Gastrocnemius medialis (tissue), 4 donors: ENCODE results near the gene ZNRF1. TPM values are rescaled to one million over a fixed set of nuclear protein-coding genes. Genes with fewer than 3 reads are reported as not detected.
A peak's percentile ranks its signal among the peaks of the same experiment; 100 is the strongest.

Source experiments
- ATAC-seq, 2 donors: fragments of 150-250 bp; one replicate each; pipeline ENCODE4 v1.9.1; 2016
- DNase-seq, 2 donors: peaks; one replicate each; pipeline ENCODE4 v3.0.0-alpha.2; 2019
- H3K27ac ChIP-seq, 4 donors: fragments of 200-600 bp; sonication (generic); 1 replicate in 1 of 4; 2 replicates in 3 of 4; pipeline ENCODE4 v1.5.1; 2016 to 2018; ENCODE audit warnings: mild to moderate bottlenecking in 2 of 4, moderate library complexity in 1 of 4
- H3K27me3 ChIP-seq, 3 donors: fragments of 200-600 bp; sonication (generic) in 2 of 3; 1 replicate in 1 of 3; 2 replicates in 2 of 3; pipeline versions ENCODE4 v1.5.1 to v1.6.0; 2016 to 2019; ENCODE audit warnings: mild to moderate bottlenecking in 1 of 3, moderate library complexity in 1 of 3
- H3K36me3 ChIP-seq, 2 donors: fragments of 200-600 bp; sonication (generic) in 1 of 2; one replicate each; pipeline ENCODE4 v1.5.1; 2017 to 2018
- H3K4me1 ChIP-seq, 2 donors: fragments of 200-600 bp; sonication (generic) in 1 of 2; one replicate each; pipeline ENCODE4 v1.5.1; 2016 to 2017; ENCODE audit warnings: mild to moderate bottlenecking in 2 of 2
- H3K4me3 ChIP-seq, 4 donors: fragments of 200-600 bp; sonication (generic) in 3 of 4; 1 replicate in 1 of 4; 2 replicates in 3 of 4; pipeline ENCODE4 v1.5.1; 2016 to 2019; ENCODE audit warnings: mild to moderate bottlenecking in 2 of 4
- H3K9me3 ChIP-seq, 3 donors: fragments of 200-600 bp; sonication (generic) in 2 of 3; 1 replicate in 1 of 3; 2 replicates in 2 of 3; pipeline ENCODE4 v1.5.1; 2016 to 2019
- POLR2A ChIP-seq, 2 donors: fragments of 450-650 bp; IDR thresholded peaks; one replicate each; pipeline ENCODE4 v1.6.1; 2017; ENCODE audit warnings: antibody characterized with exemption in 2 of 2, mild to moderate bottlenecking in 2 of 2, moderate library complexity in 2 of 2
- in situ Hi-C, 4 donors: fragments of 200-750 bp; cut with MboI; loops; one replicate each; pipeline versions ENCODE4 v1.15.0 to v1.8.0; 2017; ENCODE audit warnings: low sequenced_read_pairs in 4 of 4
- intact Hi-C: fragments of 100-400 bp; cut with DNase I; formaldehyde crosslinking; loops from one replicate; pipeline ENCODE4 v1.15.1; 2023; ENCODE audit warnings: low total_unique reads
- total RNA-seq, 4 donors: library from RNA; depleted of rRNA; stranded (reverse); fragments of >200 nt; gene quantifications; one replicate each; pipeline versions ENCODE4 v1.1.0 to v1.2.3, GENCODE V29; 2016
- TF ChIP-seq, protein P1 (sequence below), 5 experiments: fragments of 450-650 bp in 3 of 5; fragments of 200-600 bp in 2 of 5; sonication (generic) in 2 of 5; IDR thresholded peaks in 4 of 5; conservative IDR thresholded peaks in 1 of 5; 1 replicate in 4 of 5; 2 replicates in 1 of 5; pipeline ENCODE4 v1.5.1; 2016 to 2019; ENCODE audit warnings: antibody characterized with exemption in 5 of 5, mild to moderate bottlenecking in 3 of 5, moderate library complexity in 3 of 5

Gene ZNRF1
- total RNA-seq, 4 donors from 2014 or later: 21.7 to 37.1 (median 30.2) TPM

DNA sequence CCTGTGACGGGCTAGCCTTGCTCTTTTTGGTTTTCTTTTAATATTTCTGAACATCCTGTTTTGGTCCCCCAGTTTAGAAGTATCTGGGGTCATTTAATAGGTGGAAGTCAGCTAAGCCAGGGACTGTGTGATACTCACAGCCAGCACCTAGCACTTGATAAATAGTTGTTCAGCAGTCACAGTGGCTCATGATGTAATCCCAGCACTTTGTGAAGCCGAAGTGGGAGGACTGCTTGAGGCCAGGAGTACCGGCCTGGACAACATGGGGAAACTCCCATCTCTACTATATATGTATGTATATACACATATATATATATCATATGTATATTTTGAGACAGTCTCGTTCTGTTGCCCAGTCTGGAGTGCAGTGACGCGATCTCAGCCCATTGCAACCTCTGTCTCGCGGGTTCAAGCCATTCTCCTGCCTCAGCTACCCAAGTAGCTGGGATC is 1.8 kb upstream of the ZNRF1 start:
- Histone ChIP-seq H3K4me1 (peaks cover 19 to 20% of the 10 kb centered on the region in 2 donors), H3K36me3 (no peaks in the 10 kb centered on the region), H3K27me3 (no peaks in the 10 kb centered on the region), H3K4me3 (no peak overlapping the region), H3K27ac (no peak overlapping the region), H3K9me3 (no peaks in the 10 kb centered on the region)
- no peak for TF ChIP-seq POLR2A (IDR thresholded peaks at IDR 0.05)
- TF ChIP-seq, protein P1, sequence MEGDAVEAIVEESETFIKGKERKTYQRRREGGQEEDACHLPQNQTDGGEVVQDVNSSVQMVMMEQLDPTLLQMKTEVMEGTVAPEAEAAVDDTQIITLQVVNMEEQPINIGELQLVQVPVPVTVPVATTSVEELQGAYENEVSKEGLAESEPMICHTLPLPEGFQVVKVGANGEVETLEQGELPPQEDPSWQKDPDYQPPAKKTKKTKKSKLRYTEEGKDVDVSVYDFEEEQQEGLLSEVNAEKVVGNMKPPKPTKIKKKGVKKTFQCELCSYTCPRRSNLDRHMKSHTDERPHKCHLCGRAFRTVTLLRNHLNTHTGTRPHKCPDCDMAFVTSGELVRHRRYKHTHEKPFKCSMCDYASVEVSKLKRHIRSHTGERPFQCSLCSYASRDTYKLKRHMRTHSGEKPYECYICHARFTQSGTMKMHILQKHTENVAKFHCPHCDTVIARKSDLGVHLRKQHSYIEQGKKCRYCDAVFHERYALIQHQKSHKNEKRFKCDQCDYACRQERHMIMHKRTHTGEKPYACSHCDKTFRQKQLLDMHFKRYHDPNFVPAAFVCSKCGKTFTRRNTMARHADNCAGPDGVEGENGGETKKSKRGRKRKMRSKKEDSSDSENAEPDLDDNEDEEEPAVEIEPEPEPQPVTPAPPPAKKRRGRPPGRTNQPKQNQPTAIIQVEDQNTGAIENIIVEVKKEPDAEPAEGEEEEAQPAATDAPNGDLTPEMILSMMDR (IDR thresholded peaks at IDR 0.05 in 4 of 5, conservative IDR thresholded peaks at IDR 0.05 in 1 of 5): no peak
- ATAC-seq (no peak), DNase-seq (no peak)
- in situ Hi-C loops (loop anchor here in 3 of 4 donors (5.0 to 25.0 kb wide), 4 partner anchors 110 to 640 kb away; partner anchors contain the start of genes KARS1 (in 1 of the 3) and TERF2IP (in 1 of the 3)), intact Hi-C loops (loop anchor here (5.0 kb wide), 1 partner anchor 700 kb away; the partner anchor contains the start of gene PSMD7)

DNA sequence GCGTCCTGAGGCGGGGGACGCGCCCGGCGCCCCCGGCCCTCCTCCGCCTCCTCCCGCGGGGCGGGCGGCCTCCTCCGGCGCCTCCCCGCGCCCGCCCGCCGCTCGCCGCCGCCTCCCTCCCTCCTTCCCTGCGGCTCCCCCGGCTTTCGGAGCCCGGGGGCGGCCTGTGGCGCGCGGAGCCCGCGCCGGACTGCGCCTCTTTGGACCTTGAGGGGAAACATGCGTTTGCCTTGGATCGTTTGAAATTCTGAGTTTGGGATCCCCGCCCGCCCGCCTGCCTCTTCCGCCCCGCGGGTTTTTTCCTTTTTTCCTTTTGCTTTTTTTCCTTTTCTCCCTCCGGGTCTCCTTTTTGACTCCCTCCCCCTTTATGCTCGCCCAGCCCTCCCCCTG is 390 bp downstream of the ZNRF1 start:
- Histone ChIP-seq H3K9me3 (no peaks in the 10 kb centered on the region), H3K27me3 (no peaks in the 10 kb centered on the region), H3K27ac (peak overlapping the region; percentile 82 to 94 (median 88)), H3K4me3 (peak overlapping the region; percentile 86 to 100 (median 94)), H3K36me3 (no peaks in the 10 kb centered on the region), H3K4me1 (peaks cover 20 to 24% of the 10 kb centered on the region in 2 donors)
- TF ChIP-seq POLR2A (IDR thresholded peaks at IDR 0.05): no peak
- TF ChIP-seq, protein P1 (IDR thresholded peaks at IDR 0.05 in 4 of 5, conservative IDR thresholded peaks at IDR 0.05 in 1 of 5): no peak
- ATAC-seq (peak; percentile 34 to 38), DNase-seq (no peak)
- intact Hi-C loops: loop anchor here (5.0 kb wide), 1 partner anchor 702 kb away; the partner anchor contains the start of gene PSMD7
- in situ Hi-C loops: loop anchor here in 3 of 4 donors (5.0 to 25.0 kb wide), 4 partner anchors 108 to 638 kb away; partner anchors contain the start of genes KARS1 (in 1 of the 3) and TERF2IP (in 1 of the 3)

DNA sequence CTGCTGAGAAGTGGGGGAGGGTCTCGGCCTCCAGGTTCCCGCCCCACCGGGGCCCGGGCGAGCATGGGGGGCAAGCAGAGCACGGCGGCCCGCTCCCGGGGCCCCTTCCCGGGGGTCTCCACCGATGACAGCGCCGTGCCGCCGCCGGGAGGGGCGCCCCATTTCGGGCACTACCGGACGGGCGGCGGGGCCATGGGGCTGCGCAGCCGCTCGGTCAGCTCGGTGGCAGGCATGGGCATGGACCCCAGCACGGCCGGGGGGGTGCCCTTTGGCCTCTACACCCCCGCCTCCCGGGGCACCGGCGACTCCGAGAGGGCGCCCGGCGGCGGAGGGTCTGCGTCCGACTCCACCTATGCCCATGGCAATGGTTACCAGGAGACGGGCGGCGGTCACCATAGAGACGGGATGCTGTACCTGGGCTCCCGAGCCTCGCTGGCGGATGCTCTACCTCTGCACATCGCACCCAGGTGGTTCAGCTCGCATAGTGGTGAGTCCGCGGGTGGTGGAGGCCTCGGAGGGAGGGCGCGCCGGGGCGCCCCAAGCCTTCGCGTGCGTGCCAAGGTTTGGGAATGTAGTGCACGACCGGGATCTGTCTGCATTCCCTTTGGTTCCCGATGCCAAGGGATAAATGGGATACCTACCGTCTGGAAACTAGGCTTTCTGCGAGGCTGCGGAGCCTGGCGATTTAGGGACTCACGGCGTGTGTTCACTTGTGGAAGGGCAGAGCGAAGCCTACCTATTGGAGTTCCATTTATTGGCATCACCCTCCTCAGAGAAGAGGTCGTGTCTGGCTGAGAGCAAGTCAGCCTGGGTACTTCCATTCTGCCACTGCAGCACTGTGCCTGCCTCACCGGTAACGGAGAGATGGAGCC is 1.0 kb downstream of the ZNRF1 start:
- in situ Hi-C loops: loop anchor here in 3 of 4 donors (5.0 to 25.0 kb wide), 5 partner anchors 107 to 637 kb away; partner anchors contain the start of genes KARS1 (in 1 of the 3), LDHD (in 1 of the 3) and TERF2IP (in 1 of the 3)
- intact Hi-C loops: loop anchor here (5.0 kb wide), 2 partner anchors 47 to 703 kb away; partner anchors contain the start of gene PSMD7

DNA sequence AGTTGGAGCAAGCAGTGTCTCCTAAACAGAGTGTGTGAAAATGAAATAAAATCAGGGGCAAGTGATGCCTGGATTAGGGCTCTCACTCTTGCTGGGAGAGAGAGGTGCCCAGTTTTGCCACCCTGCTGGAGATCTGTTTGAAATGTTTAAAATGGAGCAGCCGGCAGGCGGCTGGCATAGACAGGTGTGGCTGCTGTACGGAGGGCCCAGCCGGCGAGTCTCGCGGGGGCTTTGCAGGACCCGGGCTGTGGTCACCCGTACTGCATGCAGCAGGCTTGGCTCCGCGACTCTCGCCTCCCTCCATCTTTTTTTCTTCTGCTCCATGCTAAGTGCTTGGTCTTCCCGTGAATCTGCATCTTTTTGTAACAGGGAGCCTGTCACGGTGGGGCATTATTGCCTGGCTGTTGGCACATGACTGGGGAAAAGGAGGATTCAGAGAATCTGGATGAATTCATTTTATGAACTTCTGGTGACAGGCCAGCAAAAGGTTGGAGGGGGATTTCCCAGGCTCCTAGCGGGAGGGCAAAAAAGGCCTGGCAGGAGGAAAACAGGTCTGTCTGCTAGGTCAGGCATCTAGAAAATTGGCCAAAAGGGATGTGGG is 1.8 kb downstream of the ZNRF1 start:
- intact Hi-C loops (loop anchor here (5.0 kb wide), 1 partner anchor 47 kb away; no protein-coding TSS in a partner anchor), in situ Hi-C loops (loop anchor here in 2 of 4 donors (5.0 kb wide), 2 partner anchors 107 to 117 kb away; partner anchors contain the start of gene LDHD (in 1 of the 2))
- ATAC-seq (no peak), DNase-seq (no peak)
- Histone ChIP-seq H3K4me3 (peak overlapping the region; percentile 86 to 100 (median 94)), H3K36me3 (no peaks in the 10 kb centered on the region), H3K27ac (peak overlapping the region; percentile 82 to 94 (median 88)), H3K4me1 (peaks cover 22 to 24% of the 10 kb centered on the region in 2 donors), H3K27me3 (no peaks in the 10 kb centered on the region), H3K9me3 (no peaks in the 10 kb centered on the region)
- TF ChIP-seq, protein P1 (IDR thresholded peaks at IDR 0.05 in 4 of 5, conservative IDR thresholded peaks at IDR 0.05 in 1 of 5): no peak
- no peak for TF ChIP-seq POLR2A (IDR thresholded peaks at IDR 0.05)

More for the DNA sequence above, 1.0 kb downstream of the ZNRF1 start:
- DNase-seq (peak; percentile 8 to 48), ATAC-seq (peak; percentile 9 to 30)
- Histone ChIP-seq H3K27ac (peak overlapping the region; percentile 82 to 94 (median 88)), H3K9me3 (no peaks in the 10 kb centered on the region), H3K4me3 (peak overlapping the region; percentile 86 to 100 (median 94)), H3K4me1 (peaks cover 20 to 24% of the 10 kb centered on the region in 2 donors), H3K27me3 (no peaks in the 10 kb centered on the region), H3K36me3 (no peaks in the 10 kb centered on the region)
- TF ChIP-seq POLR2A (IDR thresholded peaks at IDR 0.05): no peak
- TF ChIP-seq, protein P1 (IDR thresholded peaks at IDR 0.05 in 4 of 5, conservative IDR thresholded peaks at IDR 0.05 in 1 of 5): no peak
